K562 (cell line): ENCODE data around the gene CD47. TPM values are rescaled to one million over a fixed set of nuclear protein-coding genes. Genes with fewer than 3 reads are reported as not detected.

Experiments used
- ATAC-seq: fragments of 200-7000 bp; cut with Tn5 transposase; 3 replicates; pipeline ENCODE4 v1.9.1; 2020; ENCODE audit warnings: moderate library complexity
- BruUV-seq: library from RNA; stranded (reverse); fragments of 400-500 nt; replicated peaks from 2 replicates; lab custom pipeline; 2021; lab: Mats Ljungman, UMichigan
- CTCF ChIA-PET: fragments of 300-600 bp; formaldehyde crosslinking; extraction: SDS; loops from one replicate; lab custom pipeline; 2021; ENCODE audit warnings: low intra/inter-chr PET ratio; lab: Yijun Ruan, JAX
- POLR2A ChIA-PET: fragments of 300-600, 350-650 bp; sonication (Branson Sonifier 250); formaldehyde crosslinking; extraction: SDS; loops from one replicate; lab custom pipeline; 2021; ENCODE audit warnings: antibody characterized with exemption, inconsistent platforms; lab: Yijun Ruan, JAX
- DNase-seq, 4 experiments: peaks; one replicate each; pipeline versions ENCODE4 v3.0.0 to v3.0.0-alpha.2; 2011 to 2018; ENCODE audit warnings: low spot score in 3 of 4, mixed read lengths in 3 of 4; ENCODE audit errors: extremely low read depth in 1 of 4
- FAIRE-seq: peaks from 2 replicates; lab custom pipeline; 2011; peaks lifted over from hg19 to GRCh38; lab: Jason Lieb, UNC
- H2AFZ ChIP-seq: 2 replicates; pipeline ENCODE4 v1.6.0; 2011; ENCODE audit warnings: low read depth, low read length, control low read depth, inconsistent platforms
- H3K27ac ChIP-seq: fragments of 200-600 bp; 3 replicates; pipeline ENCODE4 v1.8.0; 2011; ENCODE audit warnings: low read depth, mild to moderate bottlenecking, control low read depth, inconsistent platforms, low read length, moderate library complexity, mixed read lengths; ENCODE audit errors: extremely low read depth
- H3K27me3 ChIP-seq, 2 experiments: fragments of 300-600 bp in 1 of 2; 2 replicates in 1 of 2; 3 replicates in 1 of 2; pipeline versions ENCODE4 v1.6.0 to v1.8.0; 2011; ENCODE audit warnings: inconsistent platforms in 2 of 2, low read length in 2 of 2, mild to moderate bottlenecking in 1 of 2, mixed read lengths in 1 of 2, moderate library complexity in 1 of 2; ENCODE audit not compliant: control insufficient read depth in 2 of 2, insufficient read depth in 2 of 2
- H3K36me3 ChIP-seq: fragments of 300-600 bp; 3 replicates; pipeline ENCODE4 v1.8.0; 2011; ENCODE audit warnings: mild to moderate bottlenecking, low read length, inconsistent platforms; ENCODE audit not compliant: control insufficient read depth, insufficient read depth
- H3K4me1 ChIP-seq, 2 experiments: fragments of 200-600 bp in 1 of 2; replicated peaks in 1 of 2; 2 replicates in 1 of 2; 3 replicates in 1 of 2; pipeline versions ENCODE4 v1.5.1 to v1.8.0; 2011; ENCODE audit warnings: inconsistent platforms in 2 of 2, low read length in 2 of 2, mild to moderate bottlenecking in 1 of 2, mixed read lengths in 1 of 2, moderate library complexity in 1 of 2; ENCODE audit not compliant: control insufficient read depth in 2 of 2, insufficient read depth in 2 of 2
- H3K4me2 ChIP-seq: 2 replicates; pipeline ENCODE4 v1.6.1; 2011; ENCODE audit warnings: low read length, control low read depth, inconsistent platforms, mixed read lengths; ENCODE audit not compliant: insufficient read depth
- H3K4me3 ChIP-seq: fragments of 200-600 bp; sonication (generic), shearing (Covaris generic); 2 replicates; pipeline ENCODE4 v1.5.1; 2016; ENCODE audit warnings: control low read depth, inconsistent platforms
- H3K79me2 ChIP-seq: fragments of 200-600 bp; 3 replicates; pipeline ENCODE4 v1.8.0; 2011; ENCODE audit warnings: low read length, inconsistent platforms; ENCODE audit not compliant: control insufficient read depth, insufficient read depth
- H3K9ac ChIP-seq, 2 experiments: 2 replicates each; pipeline versions ENCODE4 v1.6.0 to v1.6.1; 2011; ENCODE audit warnings: low read depth in 2 of 2, low read length in 2 of 2, control low read depth in 1 of 2, inconsistent platforms in 1 of 2, mild to moderate bottlenecking in 1 of 2, mixed read lengths in 1 of 2; ENCODE audit not compliant: insufficient read depth in 1 of 2
- H3K9me1 ChIP-seq: one replicate; pipeline ENCODE4 v1.6.0; 2011; ENCODE audit warnings: inconsistent platforms, mild to moderate bottlenecking, low read length, moderate library complexity; ENCODE audit not compliant: control insufficient read depth, insufficient read depth
- H3K9me3 ChIP-seq: replicated peaks from 2 replicates; pipeline ENCODE4 v1.5.1; 2011; ENCODE audit warnings: low read depth, low read length, inconsistent platforms; ENCODE audit not compliant: control insufficient read depth, insufficient read depth
- H4K20me1 ChIP-seq: replicated peaks from 2 replicates; pipeline ENCODE4 v1.6.1; 2011; ENCODE audit warnings: low read length, inconsistent platforms, mixed read lengths; ENCODE audit not compliant: control insufficient read depth, insufficient read depth
- CHD7 ChIP-seq: fragments of 200-600 bp; sonication (generic); IDR thresholded peaks from one replicate; pipeline ENCODE4 v1.6.1; 2012; ENCODE audit warnings: mild to moderate bottlenecking, low read depth, low read length, inconsistent platforms
- NFXL1 ChIP-seq: fragments of 450-650 bp; formaldehyde crosslinking; IDR thresholded peaks from 2 replicates; pipeline ENCODE4 v1.4.0; 2021; ENCODE audit warnings: mild to moderate bottlenecking
- POLR2A ChIP-seq: fragments of 450-650 bp; conservative IDR thresholded peaks from 2 replicates; pipeline ENCODE4 v1.6.1; 2016
- PREB ChIP-seq: sonication (generic); formaldehyde crosslinking; IDR thresholded peaks from 2 replicates; pipeline ENCODE4 v1.8.1; 2023; ENCODE audit warnings: mild to moderate bottlenecking, missing genetic modification reagents
- PYGO2 ChIP-seq: fragments of 450-650 bp; IDR thresholded peaks from 2 replicates; pipeline ENCODE4 v1.6.1; 2016; ENCODE audit warnings: mild to moderate bottlenecking, missing genetic modification characterization, moderate library complexity, missing compliant biosample characterization
- RBM25 ChIP-seq: fragments of 200-400 bp; formaldehyde crosslinking; IDR thresholded peaks from 2 replicates; pipeline ENCODE4 v1.6.1; 2018; ENCODE audit warnings: low read length, low read depth, moderate library complexity; ENCODE audit not compliant: severe bottlenecking
- STAT5A ChIP-seq: IDR thresholded peaks from 2 replicates; pipeline ENCODE4 v1.6.1; 2012; ENCODE audit warnings: low read length, inconsistent platforms, borderline replicate concordance
- XRCC3 ChIP-seq: fragments of 450-650 bp; IDR thresholded peaks from 2 replicates; pipeline ENCODE4 v1.6.1; 2017; ENCODE audit warnings: mild to moderate bottlenecking, moderate library complexity
- ZKSCAN8 ChIP-seq: fragments of 200-800 bp; sonication (Bioruptor generic); IDR thresholded peaks from 2 replicates; pipeline ENCODE4 v1.6.1; 2016; ENCODE audit warnings: missing genetic modification characterization, missing compliant biosample characterization
- ZNF146 ChIP-seq: IDR thresholded peaks from one replicate; pipeline ENCODE4 v1.6.1; 2018; ENCODE audit warnings: missing compliant biosample characterization; ENCODE audit not compliant: unreplicated experiment
- ZNF79 ChIP-seq: fragments of 250-450 bp; sonication (Bioruptor Pico); IDR thresholded peaks from 2 replicates; pipeline ENCODE4 v1.4.0; 2020; ENCODE audit warnings: low read depth, mild to moderate bottlenecking, moderate library complexity
- WGBS: fragments of 100-300 bp; shearing (Covaris generic); methylation state at CpG from one replicate; pipeline ENCODE4 v1.1.6; 2016; ENCODE audit warnings: low coverage, mixed read lengths; ENCODE audit not compliant: insufficient coverage; ENCODE audit errors: missing lambda C conversion rate; 5-methylcytosine and 5-hydroxymethylcytosine counted together
- in situ Hi-C: fragments of 300-500 bp; cut with MboI; formaldehyde crosslinking; loops from 4 replicates; pipeline ENCODE4 v1.15.0; 2018; ENCODE audit warnings: inconsistent platforms, mixed read lengths
- intact Hi-C: fragments of 100-400 bp; cut with micrococcal nuclease; formaldehyde crosslinking; loops from 2 replicates; pipeline ENCODE4 v1.14.2; 2022
- polyA plus RNA-seq, 8 experiments: library from polyadenylated mRNA; depleted of rRNA in 4 of 8; stranded (reverse) in 5 of 8; unstranded in 3 of 8; fragments of >200 nt; fragmentation: Nextera tagmentation in 2 of 8; fragmentation: Illumina TruSeq in 1 of 8; extraction: Ambion mirVana in 2 of 8; extraction: Trizol in 1 of 8; gene quantifications; 2 replicates each; pipeline versions ENCODE4 v1.2.1 to v1.2.3, GENCODE V29; 2011 to 2014; ENCODE audit warnings: inconsistent platforms in 1 of 8, missing spikeins in 1 of 8
- total RNA-seq, 7 experiments: library from RNA; depleted of rRNA in 6 of 7; stranded (reverse); fragments of >200 nt in 6 of 7; fragmentation: Illumina TruSeq in 2 of 7; extraction: Trizol in 2 of 7; gene quantifications; 2 replicates each; pipeline versions ENCODE4 v1.2.1 to v1.2.3, GENCODE V29; 2011 to 2021; ENCODE audit warnings: low replicate concordance in 1 of 7

The CD47 gene
- total and polyA plus RNA-seq, 9 of the 15 experiments (the other 6 are each of a cell fraction or from before 2014, with no cell fraction given): 10.2 to 62.6 (median 36.3) TPM

- Histone ChIP-seq H3K27ac (no peak overlapping the region), H3K4me1 (no peaks in the 10 kb centered on the region)
- no peak for ATAC-seq
- DNase-seq: no peak
- no peak for TF ChIP-seq CHD7
- no peak for TF ChIP-seq NFXL1 (CRISPR knock-in tag)
- TF ChIP-seq RBM25: no peak
- no peak for TF ChIP-seq POLR2A
- no peak for TF ChIP-seq PYGO2 (tag)
- no peak for TF ChIP-seq ZKSCAN8
- no peak for TF ChIP-seq ZNF79 (CRISPR knock-in tag)
- no peak for TF ChIP-seq STAT5A
- no peak for TF ChIP-seq PREB (CRISPR knock-in tag)
- no peak for TF ChIP-seq XRCC3
- TF ChIP-seq ZNF146: no peak
- TF ChIP-seq, all 486 proteins: peak for 0
- BruUV-seq: no TSS peak
- Histone ChIP-seq H3K4me2 (no peak overlapping the region), H3K36me3 (no peaks in the 10 kb centered on the region), H2AFZ (no peak overlapping the region), H3K9ac (no peak overlapping the region), H4K20me1 (no peaks in the 10 kb centered on the region), H3K9me1 (no peaks in the 10 kb centered on the region), H3K27me3 (no peaks in the 10 kb centered on the region), H3K9me3 (no peaks in the 10 kb centered on the region), H3K79me2 (no peaks in the 10 kb centered on the region), H3K4me3 (no peak overlapping the region)
- WGBS: 62% methylated on average over 3 of the region's 3 CpGs
- in situ Hi-C loops: no loop called here
- intact Hi-C loops: no loop called here
- no peak for FAIRE-seq
- CTCF ChIA-PET: no interaction called here
- POLR2A ChIA-PET: interaction anchor here (0.5 kb wide), 1 partner anchor 663 kb away, joined by 3 read pairs; no protein-coding TSS in a partner anchor
Observed at GRCh38 chr3:108037770-108038169, 53.1 kb downstream of the CD47 start.
